GM21526 (cell line): ENCODE data around the gene ATP8B4.

Source experiments
- ATAC-seq: cut with Tn5 transposase; IDR thresholded peaks from one replicate; pipeline ENCODE4 v1.9.1; 2021; ENCODE audit warnings: moderate library complexity; ENCODE audit not compliant: unreplicated experiment, low FRiP score

ATP8B4 gene

DNA sequence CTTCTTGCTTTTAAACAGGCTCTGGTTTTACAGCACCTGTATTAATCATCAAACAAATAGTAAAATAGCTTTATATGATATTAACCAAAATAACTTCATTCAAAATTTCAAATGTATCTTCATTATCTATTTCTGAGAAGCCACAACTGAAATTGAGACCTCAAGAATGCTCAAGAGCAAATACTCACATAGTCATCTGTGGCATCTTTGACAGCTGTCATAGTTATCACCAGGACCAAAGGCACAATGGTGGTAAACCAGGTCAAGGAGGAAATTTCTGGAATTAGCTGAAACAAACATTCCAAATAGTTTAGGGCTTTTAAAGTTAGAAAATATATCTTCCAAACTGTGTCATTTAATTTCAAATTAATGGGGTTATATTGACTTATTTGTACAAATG is 74.6 kb downstream of the ATP8B4 start:
- ATAC-seq, result no peak

DNA sequence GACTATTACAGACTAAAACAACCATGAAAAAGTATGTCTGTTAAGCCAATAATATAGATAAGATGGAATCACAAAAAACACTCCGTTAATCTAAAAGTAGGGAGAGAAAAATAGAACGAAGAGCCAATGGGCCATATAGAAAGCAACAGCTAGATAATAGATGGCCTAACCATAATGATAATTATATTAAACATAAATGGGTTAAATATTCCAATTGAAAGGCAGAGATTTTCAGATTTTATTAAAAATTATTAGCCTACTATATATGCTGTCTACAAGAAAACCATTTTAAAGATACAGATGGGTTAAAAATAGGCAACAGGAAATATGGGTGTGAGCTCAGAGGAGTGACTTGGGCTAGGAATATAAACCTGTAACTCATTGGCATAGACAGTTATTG is 76.3 kb downstream of the ATP8B4 start:
- no peak for ATAC-seq

DNA sequence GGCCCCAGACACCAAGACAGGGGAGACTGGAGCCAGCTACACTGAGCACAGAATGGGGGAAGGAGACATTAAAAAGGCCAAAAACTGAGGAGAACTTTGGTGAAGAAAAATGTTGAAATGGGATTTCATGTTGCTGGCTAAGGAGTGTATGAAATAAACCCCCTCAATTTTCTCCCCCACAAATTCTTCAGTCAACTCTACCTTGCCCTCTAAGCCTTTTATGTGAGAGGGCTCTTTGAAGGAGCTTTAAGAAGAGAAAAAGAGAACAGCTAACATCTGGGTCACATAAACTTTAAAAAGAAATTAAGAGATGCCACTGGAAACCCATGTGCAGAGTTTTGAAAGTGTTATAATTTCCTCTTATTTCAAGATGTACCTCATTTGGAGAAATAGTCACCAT is 88.6 kb downstream of the ATP8B4 start:
- ATAC-seq, result no peak

DNA sequence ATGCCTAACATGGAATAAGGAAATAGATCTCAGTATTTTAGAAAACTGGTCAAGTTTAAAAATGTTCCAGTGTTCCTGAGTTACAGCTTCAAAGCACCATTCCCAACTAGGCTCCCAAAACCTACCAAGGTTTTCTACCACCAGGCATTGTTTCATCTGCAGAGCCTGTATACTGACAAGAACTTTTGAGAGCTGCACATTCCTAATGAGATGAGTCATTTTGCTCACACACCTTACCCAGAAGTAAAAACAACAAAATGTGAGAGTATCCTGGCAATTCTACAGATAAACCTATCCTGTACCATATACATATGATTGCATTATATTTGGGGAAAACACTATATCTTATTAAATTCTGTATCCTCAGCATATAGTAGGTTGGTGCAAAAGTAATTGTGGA is 90.7 kb downstream of the ATP8B4 start:
- no peak for ATAC-seq

DNA sequence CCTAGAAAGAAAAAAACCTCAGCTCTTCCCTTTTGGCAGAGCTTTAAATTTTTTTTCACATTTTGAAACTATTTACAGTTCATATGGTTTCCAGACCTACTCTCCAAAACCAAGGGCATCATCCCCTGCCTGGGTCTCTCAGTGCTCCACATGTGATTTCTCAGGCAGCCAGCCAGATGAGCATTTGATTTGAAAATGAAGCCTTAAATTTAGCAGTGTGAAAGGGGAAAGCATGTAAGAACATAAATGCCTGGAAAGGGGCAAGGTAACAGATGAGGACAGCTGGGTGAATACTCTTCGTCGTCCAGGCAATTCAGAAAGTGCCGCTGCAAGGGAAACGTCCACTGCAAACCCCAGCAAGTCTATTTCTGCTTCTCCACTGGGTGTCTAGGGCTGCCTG is 94.8 kb downstream of the ATP8B4 start:
- no peak for ATAC-seq

DNA sequence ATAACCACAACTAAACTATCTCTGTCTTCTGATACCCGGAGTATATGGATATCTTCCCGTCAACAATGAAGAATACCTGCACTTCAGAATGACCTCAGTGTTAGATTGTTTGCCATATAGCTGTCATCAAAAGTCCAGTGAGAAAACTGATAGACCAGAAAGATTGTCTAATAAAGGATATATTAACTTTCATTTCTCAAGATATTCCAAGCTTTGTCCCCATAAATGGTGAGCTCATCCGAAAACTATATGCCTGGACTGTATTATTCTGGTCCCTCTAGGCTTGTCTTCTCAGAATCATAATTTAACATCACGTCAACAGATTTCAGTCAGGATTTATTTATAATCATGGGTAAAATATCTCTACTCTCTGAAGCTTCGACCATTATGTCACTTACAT is 100.5 kb downstream of the ATP8B4 start:
- ATAC-seq, result no peak

DNA sequence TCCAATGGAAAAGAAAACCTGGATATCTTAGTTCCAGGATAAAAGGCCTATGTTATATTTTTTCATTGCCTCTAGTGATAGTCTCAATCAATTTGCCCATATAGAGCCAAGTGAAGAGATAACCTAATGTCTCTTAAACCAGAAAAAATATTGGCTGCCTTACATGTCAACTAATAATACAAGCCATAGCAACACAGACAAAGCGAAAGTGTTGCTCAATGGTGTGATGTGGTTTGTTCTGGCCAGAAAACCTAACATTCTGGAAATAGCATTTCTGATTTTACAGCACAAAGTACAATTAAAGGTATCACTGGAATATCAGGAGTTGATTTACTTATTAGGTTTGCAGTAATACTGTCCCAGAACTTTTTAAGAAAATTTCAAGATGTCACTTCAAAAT is 101.5 kb downstream of the ATP8B4 start:
- ATAC-seq, result no peak

DNA sequence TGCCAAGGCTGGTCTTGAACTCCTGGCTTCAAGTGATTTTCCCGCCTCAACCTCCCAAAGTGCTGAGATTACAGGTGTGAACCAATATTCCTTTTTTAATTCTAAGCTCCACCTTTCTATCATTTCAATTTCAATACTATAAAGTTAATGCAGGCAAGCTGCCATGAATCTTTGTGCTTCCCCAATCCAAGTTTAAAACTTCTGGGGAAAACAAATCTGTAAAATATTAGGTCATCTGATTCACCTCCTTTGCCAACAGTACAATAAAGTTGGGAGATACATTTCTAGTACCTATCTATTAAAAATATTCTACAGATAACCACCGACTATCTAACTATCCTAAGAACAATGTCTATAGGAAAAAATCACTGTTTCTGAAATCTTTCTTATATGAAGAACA is 102.1 kb downstream of the ATP8B4 start:
- no peak for ATAC-seq

DNA sequence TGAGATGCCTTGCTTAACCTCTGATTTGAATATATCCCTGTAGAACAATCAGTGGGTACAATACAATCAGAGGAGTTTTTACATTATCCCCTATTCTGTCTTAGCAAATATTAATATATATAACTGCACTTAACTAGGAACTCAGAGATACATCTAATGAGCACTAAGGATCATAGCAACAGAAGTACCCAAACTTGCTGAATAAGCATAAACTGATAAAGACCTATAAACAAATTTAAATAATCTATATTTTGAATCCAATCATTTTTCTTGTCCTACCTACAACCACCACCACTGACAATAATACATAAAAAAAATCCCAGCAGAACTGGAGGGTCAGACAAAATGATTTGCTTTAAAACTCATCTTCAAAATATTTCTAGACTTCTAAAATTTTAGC is 106.2 kb downstream of the ATP8B4 start:
- no peak for ATAC-seq

DNA sequence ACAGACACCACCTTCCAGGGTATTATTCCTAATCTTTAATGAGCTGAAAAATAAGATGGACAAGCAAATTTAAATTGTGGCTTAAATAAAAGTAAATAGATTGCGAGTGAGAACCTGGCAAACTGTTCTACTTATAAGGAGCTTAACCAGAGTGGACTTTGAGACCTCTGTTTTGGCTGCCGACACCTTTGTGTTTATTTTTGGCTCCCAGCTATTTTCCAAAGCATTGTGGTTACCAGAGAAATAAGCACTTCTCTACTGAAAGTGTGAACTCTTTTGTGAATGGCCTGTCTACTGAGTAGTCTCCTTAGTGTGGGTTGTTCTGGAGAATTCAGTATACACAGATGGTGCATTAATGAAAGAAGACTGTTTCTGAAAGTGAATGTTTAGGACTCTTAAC is 109.4 kb downstream of the ATP8B4 start:
- ATAC-seq, result peak; percentile 53

DNA sequence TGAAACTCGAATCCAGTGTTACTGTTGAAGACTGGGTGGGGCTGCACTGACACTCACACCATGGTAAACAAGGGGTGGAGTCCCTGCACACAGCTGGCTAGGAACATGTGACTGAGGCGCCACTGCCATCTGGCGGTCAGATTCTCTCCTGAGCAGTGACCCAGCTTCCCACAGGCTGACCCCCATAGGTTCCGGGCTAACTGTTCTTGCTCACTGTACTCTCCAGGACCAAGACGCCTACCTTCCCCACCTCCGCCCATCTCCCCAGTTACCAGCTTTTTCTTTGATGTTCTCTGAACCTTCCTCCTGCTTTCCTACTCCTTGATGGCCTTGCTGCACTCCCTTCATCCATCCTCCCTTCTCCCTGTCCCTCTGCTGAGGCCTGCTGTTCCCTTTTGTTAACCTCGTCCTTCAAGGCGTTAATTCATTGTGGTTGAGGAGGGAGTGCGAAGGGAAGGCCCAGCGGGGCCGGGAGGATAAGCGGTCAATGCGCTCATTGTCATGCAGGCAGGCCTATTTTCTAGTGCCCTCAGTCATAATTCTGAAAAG is 115.2 kb downstream of the ATP8B4 start:
- peak; percentile 99 for ATAC-seq

DNA sequence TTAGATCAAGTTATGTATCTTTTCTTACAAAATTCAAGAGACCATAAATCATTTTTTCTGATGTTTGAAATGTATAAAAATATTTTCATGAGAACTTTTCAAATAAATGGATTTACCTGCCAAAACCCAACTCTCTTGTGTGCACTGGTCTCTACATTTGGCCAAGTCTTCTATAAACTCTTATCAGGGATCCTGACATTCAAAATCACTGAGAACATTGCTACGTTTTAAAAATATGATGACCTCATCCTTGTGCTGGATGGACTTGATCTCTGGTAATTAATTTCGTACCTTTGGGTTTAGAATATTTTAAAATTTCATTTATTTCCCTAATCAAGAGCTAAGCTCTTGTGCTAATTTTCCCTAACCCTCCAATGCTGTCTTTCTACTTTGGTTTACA is 127.4 kb downstream of the ATP8B4 start:
- no peak for ATAC-seq

DNA sequence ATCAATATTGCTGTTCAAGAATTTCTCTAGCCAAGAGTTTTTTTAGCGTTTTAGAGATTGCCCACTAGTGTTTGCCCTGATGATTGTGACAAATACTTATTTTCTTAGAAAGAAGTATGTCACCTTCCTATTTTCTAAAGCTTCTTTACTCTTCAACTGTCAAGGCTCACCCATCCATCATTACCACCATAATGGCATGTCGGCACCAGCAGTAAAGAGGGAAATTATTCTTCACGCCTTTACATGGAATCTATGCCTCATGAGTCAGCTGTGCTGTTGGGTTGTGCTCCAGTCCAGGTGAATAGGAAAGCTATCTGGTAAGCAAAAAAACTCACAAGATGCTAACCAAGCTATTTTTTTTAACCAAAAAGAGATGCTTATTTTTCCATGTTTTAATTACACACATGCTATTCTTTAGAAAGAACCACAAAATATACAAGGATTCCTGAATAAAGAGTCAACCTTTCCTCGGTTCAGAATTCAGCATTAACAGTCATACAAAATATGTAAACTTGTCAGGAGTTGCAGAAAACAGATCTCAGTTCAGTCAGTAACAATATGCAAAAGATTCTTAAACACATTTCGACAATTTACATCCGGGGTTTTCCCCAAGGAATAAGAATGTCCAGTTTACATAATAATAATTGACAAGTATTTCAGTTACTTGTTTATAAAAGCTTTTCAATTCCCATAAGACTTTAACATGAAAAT is 128.0 kb downstream of the ATP8B4 start:
- ATAC-seq, result no peak

DNA sequence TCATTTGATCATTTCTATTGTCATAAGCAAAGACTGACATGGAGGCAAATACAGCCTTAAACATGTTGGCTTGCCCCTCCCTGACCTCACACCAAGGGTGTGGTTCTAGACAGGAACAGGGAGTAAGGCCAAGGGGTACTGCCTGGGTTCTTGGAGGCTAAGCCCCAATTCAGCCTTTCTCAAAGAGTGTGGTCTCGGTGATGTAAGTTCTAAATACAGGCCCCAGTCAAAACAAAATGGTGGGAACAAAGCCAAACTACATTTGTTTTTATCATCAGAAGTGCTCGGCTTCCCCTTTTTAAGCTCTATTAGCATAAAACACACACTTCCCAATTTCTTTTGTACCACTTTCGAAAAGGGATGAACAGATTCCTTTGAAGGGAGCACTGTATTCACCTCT is 129.5 kb downstream of the ATP8B4 start:
- ATAC-seq, result no peak

DNA sequence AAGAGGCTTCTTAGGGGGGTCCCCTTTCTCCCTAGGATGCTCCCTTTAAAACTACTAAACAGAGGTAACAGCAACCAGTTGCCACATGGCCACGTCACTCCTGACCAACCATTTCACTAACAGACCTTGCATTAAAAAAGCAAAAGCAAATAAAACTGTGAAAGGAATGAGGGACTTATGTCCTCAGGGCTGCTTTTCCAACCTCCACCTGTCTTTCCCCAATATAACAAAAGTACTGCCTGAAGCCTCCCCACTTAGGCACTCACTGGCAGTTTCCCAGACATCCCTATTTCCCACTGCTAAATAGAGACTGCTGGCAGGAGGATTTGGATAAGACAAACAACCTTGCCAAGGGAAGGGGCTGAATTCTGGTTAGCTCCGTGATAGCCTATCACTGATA is 130.3 kb downstream of the ATP8B4 start:
- ATAC-seq, result no peak

DNA sequence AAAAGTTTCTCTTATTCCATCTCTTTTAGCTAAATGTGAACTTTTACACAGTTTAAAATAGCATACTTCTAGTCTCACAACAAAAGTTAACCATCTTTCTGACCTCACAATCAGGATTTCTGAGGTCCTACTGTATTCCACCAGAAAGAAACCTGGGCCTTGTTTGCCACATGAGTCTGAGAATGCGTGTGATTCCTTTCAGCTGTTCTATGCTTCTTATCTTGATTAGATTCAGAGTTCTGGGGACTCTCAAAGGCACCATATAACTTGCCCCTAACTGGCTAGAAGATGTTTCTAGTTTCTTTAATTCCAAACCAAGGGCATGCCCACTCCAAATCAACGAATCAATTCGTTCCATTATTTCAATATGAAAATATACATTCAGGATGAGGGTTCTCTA is 131.1 kb downstream of the ATP8B4 start:
- no peak for ATAC-seq

DNA sequence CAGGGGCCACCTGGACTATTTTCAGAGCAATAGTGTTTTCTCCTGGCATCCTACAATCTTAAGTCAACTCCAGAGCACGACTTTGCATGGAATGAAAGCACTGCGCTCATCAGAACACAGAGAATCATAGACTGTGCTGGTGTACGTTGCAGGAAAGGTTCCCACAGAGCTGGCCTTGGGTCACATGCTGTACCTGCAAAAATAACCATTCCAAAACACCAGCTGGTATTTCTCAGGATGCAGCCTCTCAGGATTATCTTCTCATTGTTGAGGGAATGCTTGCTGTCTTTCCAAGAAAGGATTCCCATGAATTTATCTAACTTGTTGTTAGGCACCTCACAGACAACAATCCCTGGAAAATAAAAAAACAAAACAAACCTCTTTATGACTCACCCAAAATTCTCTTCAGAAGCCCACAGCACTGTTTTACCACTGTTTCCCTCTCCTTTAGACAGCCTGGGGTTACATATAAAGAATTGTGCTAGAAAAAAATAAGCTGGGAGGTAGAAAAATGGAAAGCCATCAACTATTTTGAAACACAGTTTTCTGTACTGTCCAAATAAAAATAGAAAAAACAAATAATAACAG is 131.7 kb downstream of the ATP8B4 start:
- no peak for ATAC-seq

DNA sequence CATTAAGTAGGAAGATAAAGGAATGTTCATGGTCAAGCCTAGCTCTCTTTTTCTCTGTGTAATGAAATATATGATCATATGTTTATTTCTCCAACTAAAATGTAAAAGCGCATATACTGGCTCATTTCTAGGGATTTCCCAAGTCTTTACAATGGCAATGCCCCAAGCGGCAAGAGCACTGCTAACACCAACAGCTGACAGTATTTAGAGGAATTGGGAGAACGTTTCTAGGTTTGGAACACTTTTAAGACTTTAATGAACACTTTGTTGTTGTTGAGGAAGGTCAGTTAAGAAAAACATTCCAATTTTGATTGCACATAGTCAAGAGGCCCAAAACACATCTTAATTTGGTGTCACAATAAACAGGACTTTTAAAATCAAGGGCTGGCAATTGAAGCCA is 132.7 kb downstream of the ATP8B4 start:
- ATAC-seq, result no peak

DNA sequence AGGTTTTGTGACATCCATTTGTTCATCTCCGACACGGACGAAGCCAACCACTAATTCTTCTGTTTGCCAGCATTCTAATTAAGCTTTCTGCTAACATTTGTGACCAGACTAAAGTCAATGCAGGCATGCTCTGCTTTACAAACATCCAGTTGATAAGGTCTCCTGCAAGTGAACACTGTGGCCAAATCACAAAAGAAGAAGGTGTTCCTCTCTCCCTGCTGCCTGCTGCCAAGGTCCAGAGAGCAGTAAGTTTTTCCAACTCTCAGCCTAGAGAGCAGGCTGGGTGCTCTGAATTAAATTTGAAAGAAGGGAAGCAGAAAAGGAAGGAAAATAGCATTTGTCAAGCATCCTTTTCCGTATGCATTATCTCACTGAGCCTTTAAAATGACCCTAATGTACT is 133.6 kb downstream of the ATP8B4 start:
- no peak for ATAC-seq

DNA sequence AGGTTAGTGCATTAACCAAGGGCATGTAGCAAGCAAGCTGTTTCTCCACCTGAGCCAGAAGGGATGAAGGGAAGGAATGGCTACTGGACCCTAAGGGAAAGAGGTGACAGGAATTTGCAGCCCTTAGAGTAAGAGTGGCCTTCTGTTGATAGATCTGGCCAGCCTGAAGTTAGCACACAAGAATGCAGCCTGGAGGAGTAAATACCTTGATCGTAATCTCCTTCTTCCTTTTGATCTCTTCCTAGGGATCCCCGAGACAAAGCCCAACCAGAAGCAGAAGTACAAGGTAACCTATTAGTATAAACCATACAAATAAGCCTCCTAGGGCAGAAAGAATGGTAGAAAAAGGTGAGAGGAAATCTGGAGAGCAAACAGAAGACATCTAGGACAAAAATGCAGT is 134.6 kb downstream of the ATP8B4 start:
- no peak for ATAC-seq

DNA sequence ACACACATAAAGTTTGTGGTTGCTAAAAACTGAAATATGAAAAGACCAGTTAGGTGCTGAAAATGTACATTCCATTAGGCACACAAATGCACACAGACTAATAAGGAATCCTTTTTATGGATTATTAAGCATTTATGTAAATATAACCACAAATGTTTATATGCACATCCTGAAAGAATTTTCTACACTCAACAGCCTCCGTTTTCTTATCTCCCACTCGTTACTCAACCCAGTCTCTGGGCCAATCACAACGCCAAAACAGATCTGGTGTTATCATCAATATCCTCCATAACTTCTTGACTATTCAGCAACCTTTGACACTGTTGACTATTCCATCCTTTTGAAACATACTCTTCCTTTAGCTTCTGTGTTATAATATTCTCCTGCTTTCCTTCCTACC is 136.4 kb downstream of the ATP8B4 start:
- no peak for ATAC-seq

DNA sequence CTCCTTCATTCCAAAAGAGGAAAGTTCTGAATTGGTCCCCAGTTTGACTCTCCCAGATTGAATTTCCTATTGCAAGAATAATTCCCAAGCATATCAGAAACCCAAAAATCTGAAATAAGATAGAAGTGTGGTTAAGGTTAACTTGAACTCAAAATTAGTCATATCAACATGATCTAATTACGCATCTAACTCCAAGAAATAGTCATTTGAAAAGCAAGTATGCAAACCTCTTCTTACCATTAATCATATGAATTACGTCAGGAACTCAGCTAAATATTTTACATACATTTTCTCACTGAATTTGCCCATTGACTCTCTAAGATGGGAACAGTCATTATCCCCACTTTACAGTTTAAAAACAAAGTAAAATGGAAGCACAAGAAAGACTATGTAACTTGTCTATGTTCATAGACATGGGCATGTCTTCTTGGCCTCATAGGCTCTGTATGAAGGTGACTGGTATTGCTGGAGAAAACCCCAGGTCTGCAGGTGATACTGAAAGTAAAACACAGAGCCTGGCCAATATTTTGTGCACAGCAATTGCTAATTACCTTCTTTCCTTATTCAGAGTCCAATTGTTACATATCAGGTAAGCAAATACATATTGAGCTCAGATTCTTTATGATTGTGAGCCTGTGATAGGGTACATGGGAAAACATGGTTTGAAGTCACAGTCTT is 139.2 kb downstream of the ATP8B4 start:
- ATAC-seq, result no peak
